ENCODE results near the gene MCAM. TPM values are rescaled to one million over a fixed set of nuclear protein-coding genes. Genes with fewer than 3 reads are reported as not detected.
A peak's percentile ranks its signal among the peaks of the same experiment; 100 is the strongest.

Gene MCAM
- total and polyA plus RNA-seq, 7 donors: 15.4 to 71.1 (median 27.4) TPM

- Histone ChIP-seq H3K4me3 (no peak overlapping the region), H3K9me3 (no peaks in the 10 kb centered on the region), H3K27me3 (ENCODE audit: insufficient read depth in 3 of 3, low read length in 2 of 3) (no peaks in the 10 kb centered on the region), H3K27ac (peak overlapping the region; percentile 97), H3K4me1 (peaks cover 53% of the 10 kb centered on the region), H3K36me3 (ENCODE audit: insufficient read depth in 1 of 2, low read depth in 1 of 2) (peaks cover 8 to 52% of the 10 kb centered on the region in 2 donors)
- ATAC-seq (no peak), DNase-seq (peak in 1 of 2 donors; percentile 38)
- 65 to 79% (median 69%) methylated on average over 10 of the region's 10 CpGs for WGBS, 3 donors
- TF ChIP-seq CTCF (IDR thresholded peaks at IDR 0.05): no peak
- intact Hi-C loops (cut with DNase I): loop anchor here in 1 of 2 donors (10.0 kb wide), 1 partner anchor 115 kb away; no protein-coding TSS in a partner anchor
Measured at GRCh38 chr11:119359365-119360214, 42.7 kb upstream of the MCAM start.

GRCh38 chr11:119357074-119357473 lies 40.1 kb upstream of the MCAM start:
- no peak for ATAC-seq
- WGBS, 3 donors: 28 to 51% (median 44%) methylated on average over 9 to 13 of the region's 13 CpGs
- Histone ChIP-seq H3K36me3 (ENCODE audit: insufficient read depth in 1 of 2, low read depth in 1 of 2) (peaks cover 8 to 55% of the 10 kb centered on the region in 2 donors), H3K4me1 (peaks cover 36% of the 10 kb centered on the region), H3K9me3 (no peaks in the 10 kb centered on the region), H3K27ac (peak overlapping the region; percentile 74), H3K27me3 (ENCODE audit: insufficient read depth in 3 of 3, low read length in 2 of 3) (no peaks in the 10 kb centered on the region), H3K4me3 (peak overlapping the region; percentile 61)
- DNase-seq: no peak
- intact Hi-C loops (cut with DNase I): loop anchor here (2.0 to 10.0 kb wide), 2 partner anchors 18 to 118 kb away; no protein-coding TSS in a partner anchor
- no peak for TF ChIP-seq CTCF (IDR thresholded peaks at IDR 0.05)

GRCh38 chr11:119356349-119357031 lies 39.6 kb upstream of the MCAM start:
- intact Hi-C loops (cut with DNase I): loop anchor here (1.0 to 10.0 kb wide), 3 partner anchors 18 to 118 kb away; no protein-coding TSS in a partner anchor
- H3K27me3 ChIP-seq (ENCODE audit: insufficient read depth in 3 of 3, low read length in 2 of 3): no peaks in the 10 kb centered on the region
- TF ChIP-seq CTCF (IDR thresholded peaks at IDR 0.05): peak; percentile 79
- peaks cover 8 to 55% of the 10 kb centered on the region in 2 donors for H3K36me3 ChIP-seq (ENCODE audit: insufficient read depth in 1 of 2, low read depth in 1 of 2)
- peak overlapping the region; percentile 74 for H3K27ac ChIP-seq
- 6 to 15% (median 7%) methylated on average over 48 to 54 of the region's 54 CpGs for WGBS, 3 donors
- ATAC-seq (peak; percentile 57 to 71 (median 62)), DNase-seq (peak; percentile 84 to 93)
- peaks cover 31% of the 10 kb centered on the region for H3K4me1 ChIP-seq
- H3K4me3 ChIP-seq: peak overlapping the region; percentile 61
- H3K9me3 ChIP-seq: no peaks in the 10 kb centered on the region

GRCh38 chr11:119355091-119355843 lies 38.3 kb upstream of the MCAM start:
- no peak for ATAC-seq
- no peaks in the 10 kb centered on the region for H3K9me3 ChIP-seq
- 57 to 69% (median 68%) methylated on average over 9 of the region's 9 CpGs for WGBS, 3 donors
- H3K27me3 ChIP-seq (ENCODE audit: insufficient read depth in 3 of 3, low read length in 2 of 3): no peaks in the 10 kb centered on the region
- H3K4me3 ChIP-seq: no peak overlapping the region
- peaks cover 8 to 55% of the 10 kb centered on the region in 2 donors for H3K36me3 ChIP-seq (ENCODE audit: insufficient read depth in 1 of 2, low read depth in 1 of 2)
- intact Hi-C loops (cut with DNase I): loop anchor here in 1 of 2 donors (10.0 kb wide), 1 partner anchor 120 kb away; no protein-coding TSS in a partner anchor
- peak in 1 of 2 donors; percentile 36 for DNase-seq
- TF ChIP-seq CTCF (IDR thresholded peaks at IDR 0.05): no peak
- H3K27ac ChIP-seq: peak overlapping the region; percentile 30
- H3K4me1 ChIP-seq: peaks cover 21% of the 10 kb centered on the region

Data from psoas muscle (tissue), 8 donors.